Lower leg skin (tissue), 4 donors: ENCODE data around the gene NRXN3. TPM values are rescaled to one million over a fixed set of nuclear protein-coding genes. Genes with fewer than 3 reads are reported as not detected.

Experiments
- DNase-seq, 2 donors: peaks; one replicate each; pipeline ENCODE4 v3.0.0-alpha.2; 2019; ENCODE audit warnings: low spot score in 2 of 2
- H3K4me3 ChIP-seq: fragments of 200-600 bp; sonication (generic); 2 replicates; pipeline ENCODE4 v1.5.1; 2017; ENCODE audit warnings: mild to moderate bottlenecking, low read depth; ENCODE audit not compliant: poor library complexity, severe bottlenecking
- POLR2A ChIP-seq, 2 donors: fragments of 450-650 bp; IDR thresholded peaks; one replicate each; pipeline ENCODE4 v1.6.1; 2016 to 2017; ENCODE audit warnings: antibody characterized with exemption in 2 of 2, mild to moderate bottlenecking in 1 of 2, moderate library complexity in 1 of 2
- WGBS, 2 donors: methylation state at CpG; one replicate each; pipeline ENCODE4 v1.1.5; 2018; 5-methylcytosine and 5-hydroxymethylcytosine counted together
- intact Hi-C: fragments of 100-400 bp; cut with DNase I; formaldehyde crosslinking; loops from one replicate; pipeline ENCODE4 v1.15.0; 2023; ENCODE audit warnings: low total_unique reads
- total RNA-seq, 4 donors: library from RNA; depleted of rRNA; stranded (reverse); fragments of >200 nt; gene quantifications; one replicate each; pipeline ENCODE4 v1.1.0, GENCODE V29; 2016
- TF ChIP-seq, protein P1 (sequence below), 3 donors: fragments of 450-650 bp; IDR thresholded peaks; one replicate each; pipeline ENCODE4 v1.5.1; 2016; ENCODE audit warnings: antibody characterized with exemption in 3 of 3, mild to moderate bottlenecking in 3 of 3, moderate library complexity in 2 of 3

NRXN3 gene
- total RNA-seq, 4 donors from 2014 or later = 0.61 to 2.4 (median 1.7) TPM

DNA sequence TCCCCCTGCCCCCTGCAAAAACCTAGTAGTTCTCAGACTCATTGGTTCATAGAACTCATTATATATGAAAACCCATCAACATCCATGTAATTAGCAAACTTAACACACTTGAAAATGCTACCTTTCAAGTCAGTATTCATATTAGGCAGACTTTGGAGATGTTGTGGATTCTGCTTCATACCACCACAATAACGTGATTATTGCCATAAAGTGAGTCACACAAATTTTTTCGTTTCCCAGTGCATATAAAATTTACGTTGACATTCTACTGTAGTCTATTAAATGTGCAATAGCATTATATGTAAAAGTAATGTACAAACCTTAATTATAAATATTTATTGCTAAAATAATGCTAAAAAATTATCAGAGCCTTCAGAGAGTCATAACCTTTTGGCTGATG lies 1387.1 kb downstream of the NRXN3 start:
- intact Hi-C loops = no loop called here
- DNase-seq = no peak
- TF ChIP-seq, protein P1, sequence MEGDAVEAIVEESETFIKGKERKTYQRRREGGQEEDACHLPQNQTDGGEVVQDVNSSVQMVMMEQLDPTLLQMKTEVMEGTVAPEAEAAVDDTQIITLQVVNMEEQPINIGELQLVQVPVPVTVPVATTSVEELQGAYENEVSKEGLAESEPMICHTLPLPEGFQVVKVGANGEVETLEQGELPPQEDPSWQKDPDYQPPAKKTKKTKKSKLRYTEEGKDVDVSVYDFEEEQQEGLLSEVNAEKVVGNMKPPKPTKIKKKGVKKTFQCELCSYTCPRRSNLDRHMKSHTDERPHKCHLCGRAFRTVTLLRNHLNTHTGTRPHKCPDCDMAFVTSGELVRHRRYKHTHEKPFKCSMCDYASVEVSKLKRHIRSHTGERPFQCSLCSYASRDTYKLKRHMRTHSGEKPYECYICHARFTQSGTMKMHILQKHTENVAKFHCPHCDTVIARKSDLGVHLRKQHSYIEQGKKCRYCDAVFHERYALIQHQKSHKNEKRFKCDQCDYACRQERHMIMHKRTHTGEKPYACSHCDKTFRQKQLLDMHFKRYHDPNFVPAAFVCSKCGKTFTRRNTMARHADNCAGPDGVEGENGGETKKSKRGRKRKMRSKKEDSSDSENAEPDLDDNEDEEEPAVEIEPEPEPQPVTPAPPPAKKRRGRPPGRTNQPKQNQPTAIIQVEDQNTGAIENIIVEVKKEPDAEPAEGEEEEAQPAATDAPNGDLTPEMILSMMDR (IDR thresholded peaks at IDR 0.05) = no peak
- TF ChIP-seq POLR2A (IDR thresholded peaks at IDR 0.05) = no peak
- 81 to 86% methylated on average over 3 of the region's 3 CpGs for WGBS, 2 donors
- H3K4me3 ChIP-seq = no peak overlapping the region

DNA sequence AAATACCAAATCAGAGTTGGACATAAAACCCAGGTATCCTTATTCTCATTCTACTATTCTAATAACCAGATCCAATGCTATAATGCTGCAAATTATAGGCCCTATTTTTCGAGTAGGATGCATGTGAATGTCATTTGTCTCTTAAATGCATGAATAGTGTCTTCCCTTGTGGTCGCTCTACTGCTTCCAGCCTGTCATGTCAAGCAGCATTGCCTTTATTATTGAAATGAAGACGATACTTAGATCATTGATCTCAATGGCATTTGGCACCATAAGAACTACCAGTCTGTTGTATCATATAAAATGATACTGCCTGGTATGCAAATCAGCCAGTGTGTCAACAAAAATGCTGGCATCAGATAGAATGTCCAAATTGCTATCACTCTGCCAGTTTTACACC lies 1392.0 kb downstream of the NRXN3 start:
- 84 to 90% methylated on average over 3 of the region's 3 CpGs for whole genome bisulfite sequencing, 2 donors
- DNase-seq = no peak
- TF ChIP-seq, protein P1 (IDR thresholded peaks at IDR 0.05) = no peak
- no peak for TF ChIP-seq POLR2A (IDR thresholded peaks at IDR 0.05)
- intact Hi-C loops = no loop called here
- no peak overlapping the region for H3K4me3 ChIP-seq

DNA sequence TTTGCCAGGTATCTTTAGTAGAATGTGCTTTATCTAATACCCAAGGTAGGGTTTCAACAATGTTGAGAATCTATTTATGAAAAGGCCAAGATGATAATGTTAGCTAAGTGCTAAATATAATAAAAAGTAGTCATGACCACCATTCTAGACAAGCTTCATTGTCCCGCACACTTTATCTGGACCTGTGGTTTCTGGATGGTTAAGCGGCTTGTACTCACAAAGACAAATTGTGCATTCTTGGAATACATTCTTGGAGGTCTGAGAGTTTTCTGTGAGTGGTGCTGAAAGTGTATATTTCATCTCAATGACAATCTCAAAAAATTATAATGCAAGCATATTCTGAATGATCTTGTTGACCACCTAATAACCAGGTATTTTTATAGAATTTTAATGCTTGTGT lies 1394.2 kb downstream of the NRXN3 start:
- intact Hi-C loops = no loop called here
- H3K4me3 ChIP-seq = no peak overlapping the region
- TF ChIP-seq, protein P1 (IDR thresholded peaks at IDR 0.05) = no peak
- TF ChIP-seq POLR2A (IDR thresholded peaks at IDR 0.05) = no peak
- WGBS, 2 donors = 89 to 98% methylated on average over 2 of the region's 2 CpGs
- DNase-seq = no peak

DNA sequence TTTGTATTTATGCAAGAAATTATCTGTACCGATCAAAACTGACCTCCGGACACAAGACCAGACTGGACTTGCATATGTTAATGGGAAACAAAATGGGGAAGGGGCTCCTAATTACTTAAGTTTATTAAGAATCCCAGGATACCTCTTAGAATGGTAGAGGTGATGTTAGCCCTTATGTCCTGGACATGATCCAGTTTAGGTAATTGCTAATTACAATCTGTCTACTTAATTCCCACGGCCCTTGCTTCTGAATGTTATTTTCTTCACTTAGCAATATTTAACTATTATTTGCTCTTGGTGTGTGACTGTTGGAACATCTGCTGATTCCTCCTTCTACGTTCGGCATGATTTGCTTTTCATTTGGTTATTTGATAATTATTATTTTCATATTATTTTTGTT lies 1397.1 kb downstream of the NRXN3 start:
- H3K4me3 ChIP-seq = no peak overlapping the region
- DNase-seq = no peak
- intact Hi-C loops = no loop called here
- 92% methylated on average over 5 of the region's 5 CpGs for WGBS, 2 donors
- TF ChIP-seq, protein P1 (IDR thresholded peaks at IDR 0.05) = no peak
- no peak for TF ChIP-seq POLR2A (IDR thresholded peaks at IDR 0.05)

DNA sequence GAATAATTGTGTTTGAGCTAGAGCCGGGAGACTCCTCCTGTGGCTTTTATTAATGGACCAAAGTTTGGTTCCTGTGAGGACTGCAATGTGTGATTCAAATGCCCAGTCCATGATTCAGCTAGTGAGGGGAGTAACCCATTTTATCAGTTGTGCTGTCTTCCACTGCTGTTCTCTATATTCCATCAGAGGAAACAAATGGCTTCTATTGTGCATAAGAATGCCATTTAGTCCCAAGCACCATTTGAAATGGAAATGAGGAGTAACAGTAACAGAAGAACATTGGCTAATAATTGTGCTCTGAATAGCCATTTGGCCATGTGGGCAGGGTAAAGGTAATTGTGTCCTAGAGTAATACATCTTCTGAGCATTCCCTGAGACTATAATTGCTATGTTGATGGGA lies 1398.4 kb downstream of the NRXN3 start:
- TF ChIP-seq, protein P1 (IDR thresholded peaks at IDR 0.05) = no peak
- intact Hi-C loops = no loop called here
- no peak overlapping the region for H3K4me3 ChIP-seq
- DNase-seq = no peak
- WGBS, 2 donors = 79 to 86% methylated on average over 1 of the region's 1 CpG

DNA sequence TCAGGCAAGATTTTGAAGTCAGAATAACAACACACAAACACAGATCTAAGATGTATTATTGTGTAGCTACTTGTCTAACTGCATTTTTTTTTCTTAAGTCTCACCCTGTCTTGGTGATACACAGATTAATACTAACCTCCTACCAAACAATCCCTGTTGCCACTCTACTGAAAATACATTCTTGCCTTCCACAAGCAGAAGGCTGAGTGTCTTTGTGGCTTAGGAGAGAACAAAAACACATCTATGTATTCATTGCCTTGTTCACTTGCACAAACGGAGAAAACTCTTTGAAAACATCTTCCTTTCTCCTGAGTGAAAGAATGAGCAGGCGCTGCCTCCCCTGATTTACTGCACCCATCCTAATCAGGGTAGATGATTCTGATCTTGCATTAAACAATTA lies 1398.9 kb downstream of the NRXN3 start:
- no peak overlapping the region for H3K4me3 ChIP-seq
- 74 to 87% methylated on average over 2 of the region's 2 CpGs for WGBS, 2 donors
- TF ChIP-seq POLR2A (IDR thresholded peaks at IDR 0.05) = no peak
- intact Hi-C loops = no loop called here
- no peak for DNase-seq
